Activated naive CD8-positive, alpha-beta T cell treated with anti-CD3 and anti-CD28 coated beads, Interleukin-2, amount 10 ng/mL, durations not matched to agents 7 days and 5 days (primary cell): ENCODE results near the gene COPS6. TPM values are rescaled to one million over a fixed set of nuclear protein-coding genes. Genes with fewer than 3 reads are reported as not detected.

ENCODE experiments used
- ATAC-seq: fragments of 150-1000 bp; cut with Tn5 transposase; one replicate; pipeline ENCODE4 v1.10.0; 2021; ENCODE audit warnings: low read depth, moderate library complexity
- POLR2A ChIA-PET: fragments of 350-600 bp; sonication (Branson Sonifier 250); formaldehyde crosslinking; loops from one replicate; lab custom pipeline; 2021; ENCODE audit warnings: antibody characterized with exemption; lab: Charles Lee
- DNase-seq: peaks from one replicate; pipeline ENCODE4 v3.0.0; 2021
- H3K27ac Mint-ChIP-seq: one replicate; pipeline ENCODE4 v1.8.0; 2022; ENCODE audit warnings: mild to moderate bottlenecking, mixed read lengths
- H3K27me3 Mint-ChIP-seq: one replicate; pipeline ENCODE4 v1.8.0; 2022; ENCODE audit warnings: mild to moderate bottlenecking, moderate library complexity, mixed read lengths
- H3K36me3 Mint-ChIP-seq: one replicate; pipeline ENCODE4 v1.8.0; 2021; ENCODE audit warnings: mild to moderate bottlenecking, mixed read lengths
- H3K4me1 Mint-ChIP-seq: one replicate; pipeline ENCODE4 v1.8.0; 2021; ENCODE audit warnings: mixed read lengths
- H3K4me3 Mint-ChIP-seq: one replicate; pipeline ENCODE4 v1.8.0; 2022; ENCODE audit warnings: mild to moderate bottlenecking, moderate library complexity, mixed read lengths
- H3K9me3 Mint-ChIP-seq: one replicate; pipeline ENCODE4 v1.8.0; 2021; ENCODE audit warnings: mixed read lengths
- total RNA-seq, 2 experiments: library from RNA; stranded (reverse); gene quantifications; one replicate each; pipeline ENCODE4 v1.2.3, GENCODE V29; 2021

Gene COPS6
- total RNA-seq, 2 experiments from 2014 or later: 72.4 to 76.7 TPM

DNA sequence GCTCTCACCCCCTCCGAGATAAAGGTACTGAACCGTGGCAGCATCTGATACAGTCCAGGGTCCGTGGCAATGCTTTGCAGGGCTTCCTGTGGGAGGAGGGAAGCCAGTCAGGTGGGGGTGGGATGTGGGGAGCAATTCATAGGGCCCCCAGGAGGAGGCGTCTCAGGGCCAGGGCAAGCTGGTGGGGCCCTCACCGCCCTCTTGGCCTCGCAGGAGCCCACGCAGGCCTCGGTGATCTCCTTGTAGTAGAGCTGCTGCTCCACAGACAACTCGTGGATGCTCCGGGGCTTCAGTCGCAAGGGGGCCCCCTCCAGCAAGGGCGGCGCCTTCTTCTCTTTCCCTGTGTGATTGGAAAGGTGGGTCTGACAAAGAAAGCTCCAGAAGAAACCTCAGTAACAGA, 23.1 kb downstream of the COPS6 start:
- Mint-ChIP-seq H3K4me1 (peaks cover 4% of the 10 kb centered on the region), H3K27ac (no peak overlapping the region), H3K4me3 (no peak overlapping the region), H3K36me3 (peaks cover 22% of the 10 kb centered on the region), H3K9me3 (no peaks in the 10 kb centered on the region), H3K27me3 (no peaks in the 10 kb centered on the region)
- ATAC-seq (no peak), DNase-seq (no peak)
- POLR2A ChIA-PET: no interaction called here

DNA sequence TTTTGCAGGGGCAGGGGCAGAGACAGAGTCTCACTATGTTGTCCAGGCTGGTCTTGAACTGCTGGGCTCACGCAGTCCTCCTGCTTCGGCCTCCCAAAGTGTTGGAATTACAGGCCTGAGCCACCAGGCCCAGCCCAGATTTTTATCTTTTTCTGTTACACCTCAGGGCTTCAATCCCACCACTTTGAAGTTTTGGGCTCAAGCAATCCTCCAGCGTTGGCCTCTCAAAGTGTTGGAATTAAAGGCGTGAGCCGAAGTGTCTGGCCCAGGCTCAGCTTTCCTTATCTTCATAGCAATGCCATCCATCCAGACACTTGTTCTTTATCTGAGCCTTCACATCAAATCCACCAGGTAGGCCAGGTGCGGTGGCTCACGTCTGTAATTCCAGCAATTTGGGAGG, 26.3 kb downstream of the COPS6 start:
- peaks cover 10% of the 10 kb centered on the region for H3K4me1 Mint-ChIP-seq
- no peaks in the 10 kb centered on the region for H3K27me3 Mint-ChIP-seq
- POLR2A ChIA-PET: interaction anchor here (0.9 to 1.9 kb wide), 2 partner anchors 13 to 24 kb away, joined by 5 to 12 read pairs; partner anchors contain the start of genes AP4M1 and MCM7
- H3K4me3 Mint-ChIP-seq: no peak overlapping the region
- H3K9me3 Mint-ChIP-seq: no peaks in the 10 kb centered on the region
- DNase-seq: no peak
- peaks cover 14% of the 10 kb centered on the region for H3K36me3 Mint-ChIP-seq
- no peak for ATAC-seq
- no peak overlapping the region for H3K27ac Mint-ChIP-seq

DNA sequence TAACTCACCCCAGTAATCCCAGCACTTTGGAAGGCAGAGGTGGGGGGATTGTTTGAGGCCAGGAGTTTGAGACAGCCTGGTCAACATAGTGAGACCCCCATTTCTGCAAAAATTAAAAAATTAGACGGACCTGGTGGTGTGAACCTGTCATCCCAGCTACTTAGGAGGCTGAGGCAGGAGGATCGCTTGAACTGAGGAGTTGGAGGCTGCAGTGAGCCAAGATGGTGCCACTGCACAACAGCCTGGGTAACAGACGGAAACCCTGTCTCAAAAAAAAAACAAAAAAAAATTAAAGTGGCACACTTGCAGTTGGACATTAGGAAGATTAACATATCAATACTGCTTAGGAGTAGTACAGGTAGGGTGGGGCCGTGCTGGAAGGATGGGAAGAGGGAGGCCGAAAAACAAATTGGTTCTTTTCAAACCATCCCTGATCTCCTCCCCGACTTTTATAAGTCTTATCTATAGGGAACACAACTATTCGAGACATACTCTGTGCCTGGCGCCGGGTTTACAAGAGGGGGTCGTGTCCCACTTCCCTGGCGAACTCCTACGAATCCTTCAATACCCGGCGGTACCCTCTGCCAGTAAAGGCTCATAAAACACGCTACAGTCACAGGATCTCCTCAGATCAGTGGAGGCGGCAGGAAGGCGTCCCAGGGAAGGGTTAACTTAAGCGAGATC, 29.8 kb downstream of the COPS6 start:
- DNase-seq: no peak
- Mint-ChIP-seq H3K4me3 (peak overlapping the region; percentile 87), H3K27me3 (no peaks in the 10 kb centered on the region), H3K4me1 (peaks cover 14% of the 10 kb centered on the region), H3K9me3 (no peaks in the 10 kb centered on the region), H3K27ac (peak overlapping the region; percentile 88), H3K36me3 (peaks cover 10% of the 10 kb centered on the region)
- POLR2A ChIA-PET: no interaction called here
- no peak for ATAC-seq

DNA sequence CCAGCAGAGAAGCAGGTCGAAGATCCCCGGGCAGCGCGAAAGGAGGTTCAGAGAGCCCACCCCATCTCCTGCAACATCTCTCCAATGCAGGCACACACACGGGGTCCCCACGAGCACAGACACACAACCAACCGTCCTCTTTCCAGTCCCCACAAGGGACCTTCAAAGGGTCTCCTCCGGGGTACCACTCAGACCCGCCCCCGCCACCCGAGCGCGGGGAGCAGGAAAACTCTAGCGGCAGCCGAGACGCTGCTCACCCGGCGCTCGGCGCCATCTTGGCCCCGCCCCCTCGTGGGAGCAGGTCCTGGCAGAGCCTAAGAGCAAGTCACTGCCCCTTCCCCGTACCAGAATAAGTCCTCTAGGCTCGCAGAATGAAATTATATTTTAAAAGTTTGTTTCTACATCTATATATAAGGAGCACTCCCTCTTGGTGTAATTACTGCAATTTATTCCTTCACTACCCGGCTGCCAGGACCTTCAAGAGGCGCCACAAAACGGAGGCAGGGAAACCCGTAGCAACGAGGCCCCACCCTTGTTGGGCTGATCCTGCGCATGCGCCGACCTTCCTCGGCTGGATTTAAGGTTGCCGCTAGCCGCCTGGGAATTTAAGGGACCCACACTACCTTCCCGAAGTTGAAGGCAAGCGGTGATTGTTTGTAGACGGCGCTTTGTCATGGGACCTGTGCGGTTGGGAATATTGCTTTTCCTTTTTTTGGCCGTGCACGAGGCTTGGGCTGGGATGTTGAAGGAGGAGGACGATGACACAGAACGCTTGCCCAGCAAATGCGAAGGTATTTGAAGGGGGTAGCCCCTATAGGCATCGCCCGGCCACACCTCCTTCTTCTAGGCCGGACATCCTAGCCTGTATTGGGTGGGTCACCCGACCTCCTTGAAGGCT, 30.6 kb downstream of the COPS6 start, which contains the start of the genes CNPY4 and TAF6:
Gene CNPY4 (plus strand): TSS at position 563 of the 898 bp plus-strand sequence. CDS start 111 bp downstream, at position 674.
Gene TAF6 (minus strand): TSS at position 287 of the 898 bp plus-strand sequence. CDS start 5,149 bp downstream, outside the sequence.
- Mint-ChIP-seq H3K27me3 (no peaks in the 10 kb centered on the region), H3K27ac (peak within 1 kb of the TSS; percentile 88), H3K9me3 (no peaks in the 10 kb centered on the region), H3K4me1 (peaks cover 16% of the 10 kb centered on the region), H3K36me3 (peaks cover 9% of the 10 kb centered on the region), H3K4me3 (peak within 1 kb of the TSS; percentile 87)
- POLR2A ChIA-PET: interaction anchor here (0.6 to 2.0 kb wide), 9 partner anchors 9 to 1098 kb away, joined by 3 to 28 read pairs (median 3); partner anchors contain the start of genes AP4M1, COPS6, MCM7 and TRIM4
- peak; percentile 93 for DNase-seq
- peak; percentile 68 for ATAC-seq

DNA sequence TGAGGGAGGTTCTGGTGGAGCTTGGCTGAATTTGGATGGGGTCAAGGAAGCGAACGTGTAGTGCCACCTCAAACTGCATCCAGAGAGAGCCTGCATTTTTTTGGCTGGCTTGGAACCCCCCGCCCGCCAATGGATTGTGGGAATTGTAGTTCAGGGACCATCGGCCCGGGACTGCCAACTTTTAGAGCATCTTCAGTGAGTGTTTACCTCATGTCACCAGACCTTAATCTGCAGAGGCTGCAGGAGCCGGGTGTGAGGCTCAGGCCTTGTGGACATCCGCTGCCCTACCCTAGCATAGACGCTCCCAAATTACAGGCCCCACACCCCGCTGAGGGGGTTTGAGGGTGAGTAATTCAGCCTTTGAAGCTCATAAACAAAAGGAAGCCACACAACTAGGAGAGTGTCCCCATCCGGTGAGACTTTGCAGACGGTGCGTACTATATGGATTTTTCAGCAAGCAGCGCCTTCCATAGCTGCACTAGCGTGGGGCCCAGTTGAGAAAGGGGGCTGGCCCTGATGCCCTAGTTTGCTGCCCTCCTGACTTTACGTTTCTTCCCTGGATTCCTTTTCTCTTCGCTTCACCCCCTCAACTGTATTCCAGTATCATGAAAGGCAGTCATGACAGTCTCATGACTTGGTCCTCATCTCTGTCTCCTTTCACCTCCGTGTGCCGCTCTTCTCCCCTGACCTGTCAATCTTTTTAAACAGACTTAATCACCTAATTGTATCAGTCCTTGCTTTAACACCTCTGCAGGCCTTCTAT, 31.4 kb downstream of the COPS6 start:
- Mint-ChIP-seq H3K27me3 (no peaks in the 10 kb centered on the region), H3K9me3 (no peaks in the 10 kb centered on the region), H3K4me3 (peak overlapping the region; percentile 87), H3K36me3 (peaks cover 13% of the 10 kb centered on the region), H3K4me1 (peaks cover 24% of the 10 kb centered on the region), H3K27ac (peak overlapping the region; percentile 88)
- DNase-seq (peak; percentile 73), ATAC-seq (peak; percentile 69)
- POLR2A ChIA-PET: interaction anchor here (0.6 to 2.0 kb wide), 10 partner anchors 8 to 1098 kb away, joined by 3 to 28 read pairs (median 3); partner anchors contain the start of genes AP4M1, COPS6, MCM7 and TRIM4

DNA sequence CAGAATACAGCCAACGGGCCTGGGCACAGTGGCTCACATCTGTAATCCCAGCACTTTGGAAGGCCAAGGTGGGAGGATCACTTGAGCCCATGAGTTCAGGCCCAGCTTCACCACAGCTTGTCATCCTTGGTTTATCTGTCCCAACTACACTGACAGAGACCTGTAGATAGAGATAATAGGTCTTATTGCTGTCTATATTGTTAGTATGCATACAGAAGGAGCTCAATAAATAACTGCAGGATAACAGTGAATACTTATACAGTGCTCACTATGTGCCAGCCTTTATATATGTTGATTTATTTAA, 31.9 kb downstream of the COPS6 start:
- POLR2A ChIA-PET: interaction anchor here (0.7 to 2.0 kb wide), 7 partner anchors 8 to 201 kb away, joined by 3 to 28 read pairs (median 3); partner anchors contain the start of genes AP4M1, COPS6, MCM7 and TRIM4
- Mint-ChIP-seq H3K4me1 (peaks cover 25% of the 10 kb centered on the region), H3K4me3 (peak overlapping the region; percentile 87), H3K27ac (peak overlapping the region; percentile 88), H3K36me3 (peaks cover 13% of the 10 kb centered on the region), H3K9me3 (no peaks in the 10 kb centered on the region), H3K27me3 (no peaks in the 10 kb centered on the region)
- DNase-seq: no peak
- no peak for ATAC-seq

DNA sequence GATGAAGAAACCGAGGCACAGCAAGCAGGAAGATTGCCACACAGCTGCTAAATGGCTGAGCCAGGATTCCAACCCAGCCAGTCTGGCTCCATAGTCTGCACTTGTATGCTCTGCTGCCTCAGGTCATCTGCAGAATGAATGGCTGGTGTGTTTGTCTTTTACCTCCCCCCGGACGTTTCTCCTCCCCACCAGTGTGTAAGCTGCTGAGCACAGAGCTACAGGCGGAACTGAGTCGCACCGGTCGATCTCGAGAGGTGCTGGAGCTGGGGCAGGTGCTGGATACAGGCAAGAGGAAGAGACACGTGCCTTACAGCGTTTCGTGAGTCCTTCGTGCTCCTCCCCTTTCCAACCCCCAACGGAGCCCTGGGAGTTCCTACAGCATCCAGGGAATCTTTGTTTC, 33.3 kb downstream of the COPS6 start:
- POLR2A ChIA-PET: interaction anchor here (1.4 kb wide), 1 partner anchor 21 kb away, joined by 6 read pairs; the partner anchor contains the start of genes AP4M1 and MCM7
- Mint-ChIP-seq H3K27me3 (no peaks in the 10 kb centered on the region), H3K4me3 (no peak overlapping the region), H3K36me3 (peaks cover 8% of the 10 kb centered on the region), H3K4me1 (peaks cover 23% of the 10 kb centered on the region), H3K9me3 (no peaks in the 10 kb centered on the region), H3K27ac (no peak overlapping the region)
- DNase-seq (no peak), ATAC-seq (no peak)

DNA sequence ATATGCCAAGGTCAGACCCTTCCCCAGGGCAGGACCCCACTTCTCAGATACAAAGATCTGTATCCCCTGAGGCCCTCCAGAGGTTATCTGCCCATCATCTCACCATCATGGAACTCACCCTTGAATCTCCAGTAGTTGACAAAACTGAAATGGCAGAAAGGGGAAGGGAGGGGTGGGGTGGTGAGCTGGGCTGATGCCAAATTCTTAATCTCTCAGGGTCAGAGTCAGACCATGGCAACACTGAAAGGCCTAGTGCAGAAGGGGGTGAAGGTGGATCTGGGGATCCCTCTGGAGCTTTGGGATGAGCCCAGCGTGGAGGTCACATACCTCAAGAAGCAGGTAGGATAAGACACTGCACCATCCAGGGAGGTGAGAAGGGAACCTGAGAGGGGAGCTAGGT, 33.8 kb downstream of the COPS6 start:
- peaks cover 8% of the 10 kb centered on the region for H3K36me3 Mint-ChIP-seq
- DNase-seq: no peak
- ATAC-seq: no peak
- no peaks in the 10 kb centered on the region for H3K27me3 Mint-ChIP-seq
- H3K9me3 Mint-ChIP-seq: no peaks in the 10 kb centered on the region
- no peak overlapping the region for H3K4me3 Mint-ChIP-seq
- H3K4me1 Mint-ChIP-seq: peaks cover 23% of the 10 kb centered on the region
- POLR2A ChIA-PET: interaction anchor here (0.7 to 1.4 kb wide), 2 partner anchors 21 to 25 kb away, joined by 5 to 6 read pairs; partner anchors contain the start of genes AP4M1 and MCM7
- H3K27ac Mint-ChIP-seq: no peak overlapping the region

DNA sequence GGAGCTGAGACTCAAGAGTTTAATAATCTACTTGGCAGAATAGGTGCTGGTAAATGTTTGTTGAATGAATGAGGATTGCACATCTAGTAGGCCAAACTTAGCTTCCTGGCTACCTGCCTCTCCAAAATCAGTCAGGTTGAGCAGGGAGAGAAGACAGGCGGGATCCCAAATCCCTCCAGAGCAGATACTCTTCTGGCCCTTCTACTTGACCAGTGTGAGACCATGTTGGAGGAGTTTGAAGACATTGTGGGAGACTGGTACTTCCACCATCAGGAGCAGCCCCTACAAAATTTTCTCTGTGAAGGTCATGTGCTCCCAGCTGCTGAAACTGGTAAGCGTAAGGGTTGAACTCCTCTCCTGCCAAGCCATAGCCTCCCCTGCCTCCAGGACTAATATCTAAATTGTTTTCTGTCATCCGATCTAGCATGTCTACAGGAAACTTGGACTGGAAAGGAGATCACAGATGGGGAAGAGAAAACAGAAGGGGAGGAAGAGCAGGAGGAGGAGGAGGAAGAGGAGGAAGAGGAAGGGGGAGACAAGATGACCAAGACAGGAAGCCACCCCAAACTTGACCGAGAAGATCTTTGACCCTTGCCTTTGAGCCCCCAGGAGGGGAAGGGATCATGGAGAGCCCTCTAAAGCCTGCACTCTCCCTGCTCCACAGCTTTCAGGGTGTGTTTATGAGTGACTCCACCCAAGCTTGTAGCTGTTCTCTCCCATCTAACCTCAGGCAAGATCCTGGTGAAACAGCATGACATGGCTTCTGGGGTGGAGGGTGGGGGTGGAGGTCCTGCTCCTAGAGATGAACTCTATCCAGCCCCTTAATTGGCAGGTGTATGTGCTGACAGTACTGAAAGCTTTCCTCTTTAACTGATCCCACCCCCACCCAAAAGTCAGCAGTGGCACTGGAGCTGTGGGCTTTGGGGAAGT, 35.8 kb downstream of the COPS6 start:
- Mint-ChIP-seq H3K27me3 (no peaks in the 10 kb centered on the region), H3K4me3 (peak overlapping the region; percentile 100), H3K36me3 (peaks cover 8% of the 10 kb centered on the region), H3K4me1 (peaks cover 26% of the 10 kb centered on the region), H3K9me3 (no peaks in the 10 kb centered on the region), H3K27ac (peak overlapping the region; percentile 71)
- ATAC-seq (no peak), DNase-seq (no peak)
- POLR2A ChIA-PET: interaction anchor here (0.7 to 5.4 kb wide), 5 partner anchors 23 to 205 kb away, joined by 3 to 89 read pairs (median 5); partner anchors contain the start of genes AP4M1, MCM7 and TRIM4

DNA sequence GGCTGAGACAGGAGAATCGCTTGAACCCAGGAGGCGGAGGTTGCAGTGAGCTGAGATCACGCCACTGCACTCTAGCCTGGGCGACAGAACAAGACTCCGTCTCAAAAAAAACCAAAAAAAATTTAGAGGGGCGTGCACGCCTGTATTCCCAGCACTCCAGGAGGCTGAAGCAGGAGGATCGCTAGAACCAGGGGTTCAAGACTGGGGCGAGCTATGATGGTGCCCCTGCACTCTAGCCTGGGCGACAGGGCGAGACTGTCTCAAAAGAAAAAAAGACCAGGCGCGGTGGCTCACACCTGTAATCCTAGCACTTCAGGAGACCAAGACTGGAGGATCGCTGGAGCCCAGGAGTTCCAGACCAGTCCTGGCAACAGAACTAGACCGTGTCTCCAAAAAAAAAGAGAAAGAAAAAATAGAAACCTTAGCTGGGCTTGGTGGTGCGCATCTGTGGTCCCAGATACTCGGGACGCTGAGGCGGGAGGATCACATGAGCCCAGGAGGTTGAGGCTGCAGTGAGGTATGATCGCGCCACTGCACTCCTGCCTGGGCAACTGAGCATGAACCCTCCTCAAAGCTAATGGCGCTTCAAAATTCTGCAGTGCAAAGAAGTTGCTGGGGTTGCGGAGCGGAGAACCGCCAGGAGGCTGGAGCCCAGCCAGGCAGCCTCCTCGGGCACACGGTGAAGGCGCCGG, 37.6 kb downstream of the COPS6 start:
- Mint-ChIP-seq H3K36me3 (peaks cover 8% of the 10 kb centered on the region), H3K27ac (peak overlapping the region; percentile 100), H3K4me1 (peaks cover 23% of the 10 kb centered on the region), H3K4me3 (peak overlapping the region; percentile 100), H3K27me3 (no peaks in the 10 kb centered on the region), H3K9me3 (no peaks in the 10 kb centered on the region)
- ATAC-seq (peak; percentile 35), DNase-seq (no peak)
- POLR2A ChIA-PET: interaction anchor here (0.6 to 5.4 kb wide), 10 partner anchors 11 to 546 kb away, joined by 3 to 89 read pairs (median 4); partner anchors contain the start of genes AP4M1, LAMTOR4, MCM7 and MEPCE
